Smooth muscle cell (in vitro differentiated cells): ENCODE measurements around the gene CHST11. TPM values are rescaled to one million over a fixed set of nuclear protein-coding genes. Genes with fewer than 3 reads are reported as not detected.

Experiments used
- DNase-seq: peaks from one replicate; lab custom pipeline; 2025; ENCODE audit not compliant: unreplicated experiment; lab: John Stamatoyannopoulos, UW
- H2AFZ ChIP-seq: fragments of 200-600 bp; sonication (generic); 2 replicates; pipeline ENCODE4 v1.6.0; 2016; ENCODE audit warnings: antibody characterized with exemption, low read depth, mild to moderate bottlenecking
- H3F3A ChIP-seq: fragments of 200-600 bp; sonication (generic); 2 replicates; pipeline ENCODE4 v1.6.0; 2017; ENCODE audit warnings: antibody characterized with exemption, low read depth
- H3K27ac ChIP-seq: fragments of 200-600 bp; sonication (generic); 2 replicates; pipeline ENCODE4 v1.5.1; 2016; ENCODE audit warnings: low read depth, mild to moderate bottlenecking
- H3K27me3 ChIP-seq: fragments of 200-600 bp; sonication (generic); 2 replicates; pipeline ENCODE4 v1.6.1; 2016; ENCODE audit warnings: low read depth, mild to moderate bottlenecking
- H3K36me3 ChIP-seq: fragments of 200-600 bp; sonication (generic); 2 replicates; pipeline ENCODE4 v1.5.1; 2016; ENCODE audit warnings: low read depth
- H3K4me1 ChIP-seq: fragments of 200-600 bp; sonication (generic); 2 replicates; pipeline ENCODE4 v1.5.1; 2016; ENCODE audit warnings: low read depth
- H3K4me2 ChIP-seq: fragments of 200-600 bp; sonication (generic); 2 replicates; pipeline ENCODE4 v1.6.0; 2016; ENCODE audit warnings: mild to moderate bottlenecking
- H3K4me3 ChIP-seq: fragments of 200-600 bp; sonication (generic); 2 replicates; pipeline ENCODE4 v1.5.1; 2016; ENCODE audit warnings: mild to moderate bottlenecking
- H3K79me2 ChIP-seq: fragments of 200-600 bp; sonication (generic); 2 replicates; pipeline ENCODE4 v1.6.0; 2016; ENCODE audit warnings: low read depth, mild to moderate bottlenecking
- H3K9ac ChIP-seq: fragments of 200-600 bp; sonication (generic); 2 replicates; pipeline ENCODE4 v1.6.0; 2016; ENCODE audit warnings: low read depth
- H3K9me3 ChIP-seq: fragments of 200-600 bp; sonication (generic); replicated peaks from 2 replicates; pipeline ENCODE4 v1.5.1; 2016; ENCODE audit warnings: low read depth
- H4K20me1 ChIP-seq: fragments of 200-600 bp; sonication (generic); 2 replicates; pipeline ENCODE4 v1.6.0; 2016; ENCODE audit warnings: low read depth
- CTCF ChIP-seq: fragments of 200-600 bp; sonication (generic); IDR thresholded peaks from 2 replicates; pipeline ENCODE4 v1.5.1; 2017; ENCODE audit warnings: borderline replicate concordance, mild to moderate bottlenecking, antibody characterized with exemption; ENCODE audit not compliant: insufficient read depth, poor library complexity, severe bottlenecking
- WGBS: methylation state at CpG from one replicate; pipeline ENCODE4 v1.1.7; 2016; ENCODE audit warnings: low lambda C conversion rate; 5-methylcytosine and 5-hydroxymethylcytosine counted together
- polyA plus RNA-seq: library from polyadenylated mRNA; unstranded; fragments of >200 nt; fragmentation: Nextera tagmentation; extraction: Ambion mirVana; gene quantifications from 2 replicates; pipeline ENCODE4 v1.2.1, GENCODE V29; 2016
- total RNA-seq: library from RNA; depleted of rRNA; stranded (reverse); fragments of >200 nt; gene quantifications from 2 replicates; pipeline ENCODE4 v1.2.3, GENCODE V29; 2014

CHST11 gene
- total and polyA plus RNA-seq, 2 experiments from 2014 or later = 6.9 to 10.2 TPM

GRCh38 chr12:104796475-104796862 lies 339.7 kb downstream of the CHST11 start:
- Histone ChIP-seq H3K4me2 (no peak overlapping the region), H2AFZ (no peak overlapping the region), H3K4me3 (no peak overlapping the region), H3K27me3 (no peaks in the 10 kb centered on the region), H3F3A (no peaks in the 10 kb centered on the region), H3K4me1 (no peaks in the 10 kb centered on the region), H3K27ac (no peak overlapping the region), H3K9ac (no peak overlapping the region), H3K9me3 (peaks cover 9% of the 10 kb centered on the region), H4K20me1 (no peaks in the 10 kb centered on the region), H3K36me3 (no peaks in the 10 kb centered on the region), H3K79me2 (no peaks in the 10 kb centered on the region)
- TF ChIP-seq CTCF = no peak
- DNase-seq = no peak

- WGBS = 92% methylated on average over 1 of the region's 1 CpG
- no peaks in the 10 kb centered on the region for H3K36me3 ChIP-seq
- no peaks in the 10 kb centered on the region for H3K79me2 ChIP-seq
- no peak for TF ChIP-seq CTCF
- H3K4me3 ChIP-seq = no peak overlapping the region
- H4K20me1 ChIP-seq = no peaks in the 10 kb centered on the region
- no peaks in the 10 kb centered on the region for H3F3A ChIP-seq
- no peak for DNase-seq
- H3K4me2 ChIP-seq = no peak overlapping the region
- H3K9ac ChIP-seq = no peak overlapping the region
- peaks cover 9% of the 10 kb centered on the region for H3K9me3 ChIP-seq
- no peaks in the 10 kb centered on the region for H3K27me3 ChIP-seq
- H3K4me1 ChIP-seq = no peaks in the 10 kb centered on the region
- no peak overlapping the region for H3K27ac ChIP-seq
- no peak overlapping the region for H2AFZ ChIP-seq
These were observed 342.7 kb downstream of the CHST11 start for GRCh38 chr12:104799458-104799857.

- peaks cover 9% of the 10 kb centered on the region for H3K9me3 ChIP-seq
- no peaks in the 10 kb centered on the region for H3K36me3 ChIP-seq
- WGBS = 84% methylated on average over 4 of the region's 4 CpGs
- no peak overlapping the region for H3K4me3 ChIP-seq
- no peaks in the 10 kb centered on the region for H3K79me2 ChIP-seq
- H3K9ac ChIP-seq = no peak overlapping the region
- no peak overlapping the region for H3K27ac ChIP-seq
- no peak overlapping the region for H2AFZ ChIP-seq
- TF ChIP-seq CTCF = no peak
- no peaks in the 10 kb centered on the region for H3F3A ChIP-seq
- no peaks in the 10 kb centered on the region for H4K20me1 ChIP-seq
- H3K4me2 ChIP-seq = no peak overlapping the region
- H3K27me3 ChIP-seq = no peaks in the 10 kb centered on the region
- no peak for DNase-seq
- H3K4me1 ChIP-seq = no peaks in the 10 kb centered on the region
These were observed 344.3 kb downstream of the CHST11 start for GRCh38 chr12:104801005-104801404.

GRCh38 chr12:104801427-104801826 lies 344.7 kb downstream of the CHST11 start:
- H3K27me3 ChIP-seq = no peaks in the 10 kb centered on the region
- H3K4me1 ChIP-seq = no peaks in the 10 kb centered on the region
- no peaks in the 10 kb centered on the region for H4K20me1 ChIP-seq
- no peak overlapping the region for H3K9ac ChIP-seq
- DNase-seq = no peak
- no peaks in the 10 kb centered on the region for H3F3A ChIP-seq
- no peak overlapping the region for H2AFZ ChIP-seq
- H3K9me3 ChIP-seq = peaks cover 9% of the 10 kb centered on the region
- H3K27ac ChIP-seq = no peak overlapping the region
- no peak overlapping the region for H3K4me3 ChIP-seq
- TF ChIP-seq CTCF = no peak
- H3K4me2 ChIP-seq = no peak overlapping the region
- no peaks in the 10 kb centered on the region for H3K36me3 ChIP-seq
- no peaks in the 10 kb centered on the region for H3K79me2 ChIP-seq
